ENCODE results near the gene TTLL11.

The TTLL11 gene

GRCh38 chr9:122124048-122124447, 30.9 kb upstream of the TTLL11 start:
- Histone ChIP-seq H3K27me3 (replicated peaks; ENCODE audit: control insufficient read depth, insufficient read depth, low read length) (peaks cover 1% of the 10 kb centered on the region), H3K36me3 (ENCODE audit: control insufficient read depth, insufficient read depth, low read length) (no peaks in the 10 kb centered on the region), H3K4me3 (replicated peaks; ENCODE audit: low read depth, low read length) (no peak overlapping the region)
- DNase-seq (ENCODE audit: extremely low read depth, insufficient read length): no peak
- no peak for TF ChIP-seq CTCF (IDR thresholded peaks at IDR 0.05; ENCODE audit: insufficient read depth, low read length, poor library complexity, severe bottlenecking)

GRCh38 chr9:122122903-122123632, 30.0 kb upstream of the TTLL11 start:
- peak; percentile 50 for DNase-seq (ENCODE audit: extremely low read depth, insufficient read length)
- Histone ChIP-seq H3K36me3 (ENCODE audit: control insufficient read depth, insufficient read depth, low read length) (no peaks in the 10 kb centered on the region), H3K27me3 (replicated peaks; ENCODE audit: control insufficient read depth, insufficient read depth, low read length) (peaks cover 1% of the 10 kb centered on the region), H3K4me3 (replicated peaks; ENCODE audit: low read depth, low read length) (no peak overlapping the region)
- TF ChIP-seq CTCF (IDR thresholded peaks at IDR 0.05; ENCODE audit: insufficient read depth, low read length, poor library complexity, severe bottlenecking): peak; percentile 100

- Histone ChIP-seq H3K27me3 (replicated peaks; ENCODE audit: control insufficient read depth, insufficient read depth, low read length) (peaks cover 1% of the 10 kb centered on the region), H3K4me3 (replicated peaks; ENCODE audit: low read depth, low read length) (no peak overlapping the region), H3K36me3 (ENCODE audit: control insufficient read depth, insufficient read depth, low read length) (no peaks in the 10 kb centered on the region)
- no peak for DNase-seq (ENCODE audit: extremely low read depth, insufficient read length)
- no peak for TF ChIP-seq CTCF (IDR thresholded peaks at IDR 0.05; ENCODE audit: insufficient read depth, low read length, poor library complexity, severe bottlenecking)
Measured at GRCh38 chr9:122122468-122122867, 29.4 kb upstream of the TTLL11 start.

- TF ChIP-seq CTCF (IDR thresholded peaks at IDR 0.05; ENCODE audit: insufficient read depth, low read length, poor library complexity, severe bottlenecking): no peak
- no peaks in the 10 kb centered on the region for H3K36me3 ChIP-seq (ENCODE audit: control insufficient read depth, insufficient read depth, low read length)
- peaks cover 1% of the 10 kb centered on the region for H3K27me3 ChIP-seq (replicated peaks; ENCODE audit: control insufficient read depth, insufficient read depth, low read length)
- no peak overlapping the region for H3K4me3 ChIP-seq (replicated peaks; ENCODE audit: low read depth, low read length)
- no peak for DNase-seq (ENCODE audit: extremely low read depth, insufficient read length)
Measured at GRCh38 chr9:122121931-122122330, 28.8 kb upstream of the TTLL11 start.

GRCh38 chr9:122121391-122121790, 28.3 kb upstream of the TTLL11 start:
- Histone ChIP-seq H3K27me3 (replicated peaks; ENCODE audit: control insufficient read depth, insufficient read depth, low read length) (no peaks in the 10 kb centered on the region; the same call in none of the 2 replicates), H3K36me3 (ENCODE audit: control insufficient read depth, insufficient read depth, low read length) (no peaks in the 10 kb centered on the region), H3K4me3 (replicated peaks; ENCODE audit: low read depth, low read length) (no peak overlapping the region)
- TF ChIP-seq CTCF (IDR thresholded peaks at IDR 0.05; ENCODE audit: insufficient read depth, low read length, poor library complexity, severe bottlenecking): no peak
- no peak for DNase-seq (ENCODE audit: extremely low read depth, insufficient read length)
